ENCODE measurements around the gene ETV6.

ETV6 gene

GRCh38 chr12:11695321-11695720 lies 45.8 kb downstream of the ETV6 start:
- no peak for DNase-seq (ENCODE audit: low read depth)

GRCh38 chr12:11696084-11696483 lies 46.6 kb downstream of the ETV6 start:
- no peak for DNase-seq (ENCODE audit: low read depth)

GRCh38 chr12:11697131-11697530 lies 47.7 kb downstream of the ETV6 start:
- no peak for DNase-seq (ENCODE audit: low read depth)

GRCh38 chr12:11697670-11698387 lies 48.4 kb downstream of the ETV6 start:
- DNase-seq (ENCODE audit: low read depth) = no peak

GRCh38 chr12:11698729-11699128 lies 49.3 kb downstream of the ETV6 start:
- no peak for DNase-seq (ENCODE audit: low read depth)

GRCh38 chr12:11701433-11701832 lies 52.0 kb downstream of the ETV6 start:
- DNase-seq (ENCODE audit: low read depth) = no peak

GRCh38 chr12:11702959-11703358 lies 53.5 kb downstream of the ETV6 start:
- no peak for DNase-seq (ENCODE audit: low read depth)

GRCh38 chr12:11703378-11703777 lies 53.9 kb downstream of the ETV6 start:
- no peak for DNase-seq (ENCODE audit: low read depth)

GRCh38 chr12:11704089-11704488 lies 54.6 kb downstream of the ETV6 start:
- DNase-seq (ENCODE audit: low read depth) = no peak

- DNase-seq (ENCODE audit: low read depth) = no peak
Observed at GRCh38 chr12:11705010-11705409, 55.5 kb downstream of the ETV6 start.

- no peak for DNase-seq (ENCODE audit: low read depth)
Observed at GRCh38 chr12:11706509-11707379, 57.3 kb downstream of the ETV6 start.

GRCh38 chr12:11707535-11707934 lies 58.1 kb downstream of the ETV6 start:
- no peak for DNase-seq (ENCODE audit: low read depth)

GRCh38 chr12:11709513-11709912 lies 60.0 kb downstream of the ETV6 start:
- DNase-seq (ENCODE audit: low read depth) = no peak

GRCh38 chr12:11710431-11710830 lies 61.0 kb downstream of the ETV6 start:
- DNase-seq (ENCODE audit: low read depth) = no peak

- DNase-seq (ENCODE audit: low read depth) = no peak
Observed at GRCh38 chr12:11710906-11711305, 61.4 kb downstream of the ETV6 start.

GRCh38 chr12:11711651-11712327 lies 62.3 kb downstream of the ETV6 start:
- no peak for DNase-seq (ENCODE audit: low read depth)

- DNase-seq (ENCODE audit: low read depth) = no peak
Observed at GRCh38 chr12:11712491-11712890, 63.0 kb downstream of the ETV6 start.

- no peak for DNase-seq (ENCODE audit: low read depth)
Observed at GRCh38 chr12:11713202-11713601, 63.7 kb downstream of the ETV6 start.

GRCh38 chr12:11714626-11715025 lies 65.2 kb downstream of the ETV6 start:
- no peak for DNase-seq (ENCODE audit: low read depth)

GRCh38 chr12:11715621-11716020 lies 66.1 kb downstream of the ETV6 start:
- DNase-seq (ENCODE audit: low read depth) = no peak

- no peak for DNase-seq (ENCODE audit: low read depth)
Observed at GRCh38 chr12:11716794-11717518, 67.5 kb downstream of the ETV6 start.

GRCh38 chr12:11717519-11717961 lies 68.1 kb downstream of the ETV6 start:
- DNase-seq (ENCODE audit: low read depth) = no peak

All from activated gamma-delta T cell treated with anti-CD3 and anti-CD28 coated beads, Interleukin-2, amount 50 U/mL, for 16 hours (primary cell).